Left ventricle myocardium inferior (tissue), 1 donor: Measurements from ENCODE around the gene PDIA2. TPM values are rescaled to one million over a fixed set of nuclear protein-coding genes. Genes with fewer than 3 reads are reported as not detected.

ENCODE experiments used
- DNase-seq: peaks from one replicate; pipeline ENCODE4 v3.0.0-alpha.2; 2020
- H3K27ac ChIP-seq: fragments of 200-600 bp; replicated peaks from 2 replicates; pipeline ENCODE4 v1.8.0; 2021
- H3K27me3 ChIP-seq: fragments of 200-600 bp; 2 replicates; pipeline ENCODE4 v1.8.0; 2021; ENCODE audit warnings: low read depth
- H3K36me3 ChIP-seq: fragments of 200-600 bp; 2 replicates; pipeline ENCODE4 v1.8.0; 2021
- H3K4me1 ChIP-seq: fragments of 200-600 bp; 2 replicates; pipeline ENCODE4 v1.8.0; 2021
- H3K4me3 ChIP-seq: fragments of 200-600 bp; 2 replicates; pipeline ENCODE4 v1.8.0; 2021; ENCODE audit warnings: mild to moderate bottlenecking, moderate library complexity
- H3K9me3 ChIP-seq: fragments of 200-600 bp; replicated peaks from 2 replicates; pipeline ENCODE4 v1.8.0; 2021
- intact Hi-C: fragments of 100-400 bp; cut with micrococcal nuclease; formaldehyde crosslinking; loops from one replicate; pipeline ENCODE4 v1.11.0; 2022
- total RNA-seq: library from RNA; stranded (reverse); fragmentation: NEBNext Ultra II Directional; extraction: Animal tissue kit (Norgen Biotek cat#: 25700); gene quantifications from one replicate; pipeline ENCODE4 v1.2.1, GENCODE V29; 2021
- TF ChIP-seq, protein P1 (sequence below): fragments of 200-600 bp; IDR thresholded peaks from 2 replicates; pipeline ENCODE4 v1.8.0; 2021; ENCODE audit warnings: antibody characterized with exemption, mild to moderate bottlenecking, borderline replicate concordance
- donor health status: DM: no; HTN: yes; CAD: no; lungs with severe emphysema.

The PDIA2 gene
- total RNA-seq, 1 donor from 2014 or later, result 1.6 TPM

DNA sequence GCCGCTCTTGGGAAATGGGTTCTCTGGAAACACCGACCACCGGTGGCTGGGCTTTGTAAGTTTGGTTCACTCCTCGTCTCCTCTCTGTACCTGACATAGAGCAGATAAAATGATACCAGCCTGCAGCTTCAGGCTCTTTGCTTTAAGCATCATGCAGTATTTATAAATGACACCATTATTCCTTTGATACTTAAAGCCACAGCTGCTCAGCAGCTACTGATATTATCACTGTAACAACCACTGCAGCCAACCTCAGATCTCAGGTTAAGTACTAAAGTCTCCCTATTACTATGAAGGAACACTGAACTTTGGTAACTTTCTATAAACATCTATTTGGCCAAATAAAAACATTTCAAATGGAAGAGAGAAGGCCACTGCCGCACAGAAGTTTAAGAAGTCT, 34.6 kb downstream of the PDIA2 start:
- peaks cover 36% of the 10 kb centered on the region for H3K36me3 ChIP-seq
- no peaks in the 10 kb centered on the region for H3K27me3 ChIP-seq
- no peaks in the 10 kb centered on the region for H3K9me3 ChIP-seq
- no peaks in the 10 kb centered on the region for H3K4me1 ChIP-seq
- no peak overlapping the region for H3K4me3 ChIP-seq
- DNase-seq, result no peak
- intact Hi-C loops, result no loop called here
- TF ChIP-seq, protein P1, sequence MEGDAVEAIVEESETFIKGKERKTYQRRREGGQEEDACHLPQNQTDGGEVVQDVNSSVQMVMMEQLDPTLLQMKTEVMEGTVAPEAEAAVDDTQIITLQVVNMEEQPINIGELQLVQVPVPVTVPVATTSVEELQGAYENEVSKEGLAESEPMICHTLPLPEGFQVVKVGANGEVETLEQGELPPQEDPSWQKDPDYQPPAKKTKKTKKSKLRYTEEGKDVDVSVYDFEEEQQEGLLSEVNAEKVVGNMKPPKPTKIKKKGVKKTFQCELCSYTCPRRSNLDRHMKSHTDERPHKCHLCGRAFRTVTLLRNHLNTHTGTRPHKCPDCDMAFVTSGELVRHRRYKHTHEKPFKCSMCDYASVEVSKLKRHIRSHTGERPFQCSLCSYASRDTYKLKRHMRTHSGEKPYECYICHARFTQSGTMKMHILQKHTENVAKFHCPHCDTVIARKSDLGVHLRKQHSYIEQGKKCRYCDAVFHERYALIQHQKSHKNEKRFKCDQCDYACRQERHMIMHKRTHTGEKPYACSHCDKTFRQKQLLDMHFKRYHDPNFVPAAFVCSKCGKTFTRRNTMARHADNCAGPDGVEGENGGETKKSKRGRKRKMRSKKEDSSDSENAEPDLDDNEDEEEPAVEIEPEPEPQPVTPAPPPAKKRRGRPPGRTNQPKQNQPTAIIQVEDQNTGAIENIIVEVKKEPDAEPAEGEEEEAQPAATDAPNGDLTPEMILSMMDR, result no peak
- no peak overlapping the region for H3K27ac ChIP-seq

GRCh38 chr16:318628-319027, 35.7 kb downstream of the PDIA2 start:
- Histone ChIP-seq H3K4me3 (no peak overlapping the region), H3K36me3 (peaks cover 25% of the 10 kb centered on the region), H3K27ac (no peak overlapping the region), H3K4me1 (no peaks in the 10 kb centered on the region), H3K27me3 (no peaks in the 10 kb centered on the region), H3K9me3 (no peaks in the 10 kb centered on the region)
- no peak for DNase-seq
- intact Hi-C loops, result no loop called here
- TF ChIP-seq, protein P1, result no peak

DNA sequence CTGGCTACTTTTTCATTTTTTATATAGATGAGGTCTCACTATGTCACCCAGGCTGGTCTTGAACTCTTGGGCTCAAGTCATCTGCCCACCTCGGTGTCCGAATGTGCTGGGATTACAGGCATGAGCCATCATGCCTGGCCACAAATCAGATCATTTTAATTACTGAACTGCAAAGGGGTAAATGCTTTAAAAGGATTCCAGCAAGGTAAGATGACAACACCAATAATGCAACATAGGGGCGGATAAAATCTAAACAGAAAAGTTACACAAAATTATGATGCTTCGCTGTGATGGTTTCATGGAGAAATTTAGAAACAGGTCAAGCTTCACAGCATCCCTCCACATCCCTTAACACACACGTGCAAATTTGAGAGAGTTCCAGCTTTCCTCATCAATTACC, 37.2 kb downstream of the PDIA2 start:
- intact Hi-C loops, result no loop called here
- DNase-seq, result no peak
- TF ChIP-seq, protein P1, result no peak
- peaks cover 12% of the 10 kb centered on the region for H3K4me1 ChIP-seq
- H3K27me3 ChIP-seq, result no peaks in the 10 kb centered on the region
- no peak overlapping the region for H3K4me3 ChIP-seq
- H3K9me3 ChIP-seq, result no peaks in the 10 kb centered on the region
- H3K27ac ChIP-seq, result no peak overlapping the region
- H3K36me3 ChIP-seq, result peaks cover 12% of the 10 kb centered on the region

- TF ChIP-seq, protein P1, result no peak
- intact Hi-C loops, result no loop called here
- H3K27me3 ChIP-seq, result no peaks in the 10 kb centered on the region
- H3K27ac ChIP-seq, result no peak overlapping the region
- DNase-seq, result no peak
- H3K4me3 ChIP-seq, result no peak overlapping the region
- no peaks in the 10 kb centered on the region for H3K9me3 ChIP-seq
- peaks cover 12% of the 10 kb centered on the region for H3K36me3 ChIP-seq
- H3K4me1 ChIP-seq, result peaks cover 20% of the 10 kb centered on the region
Measured at GRCh38 chr16:321532-321931, 38.6 kb downstream of the PDIA2 start.

- TF ChIP-seq, protein P1, result no peak
- DNase-seq, result no peak
Measured at GRCh38 chr16:322476-323143, 39.6 kb downstream of the PDIA2 start.

DNA sequence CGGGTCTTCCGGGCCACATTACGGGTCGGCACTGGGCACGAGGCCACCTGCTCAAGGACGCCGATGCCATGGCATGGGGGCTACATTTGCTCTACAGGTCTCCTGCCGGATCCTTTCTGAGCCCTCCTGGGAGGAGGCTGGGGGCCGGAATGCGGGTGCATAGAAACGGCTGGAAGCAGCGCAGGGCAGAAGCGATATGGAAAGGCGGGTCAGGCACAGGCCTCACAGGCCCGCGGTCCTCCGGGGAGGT, 41.2 kb downstream of the PDIA2 start:
- H3K9me3 ChIP-seq, result no peaks in the 10 kb centered on the region
- no peak overlapping the region for H3K4me3 ChIP-seq
- TF ChIP-seq, protein P1, result no peak
- peaks cover 2% of the 10 kb centered on the region for H3K36me3 ChIP-seq
- DNase-seq, result no peak
- no peak overlapping the region for H3K27ac ChIP-seq
- H3K27me3 ChIP-seq, result no peaks in the 10 kb centered on the region
- intact Hi-C loops, result no loop called here
- H3K4me1 ChIP-seq, result peaks cover 37% of the 10 kb centered on the region

More at GRCh38 chr16:322476-323143, 39.6 kb downstream of the PDIA2 start:
- Histone ChIP-seq H3K4me1 (peaks cover 29% of the 10 kb centered on the region), H3K4me3 (no peak overlapping the region), H3K27ac (no peak overlapping the region), H3K27me3 (no peaks in the 10 kb centered on the region), H3K36me3 (peaks cover 12% of the 10 kb centered on the region), H3K9me3 (no peaks in the 10 kb centered on the region)
- intact Hi-C loops, result no loop called here
